DMS53 treated with DMSO at 0.1 percent for 48 hours (cell line): ENCODE measurements around the gene NKX1-1.
"Not testable (repeated sequence)": the region's sequence is repeated elsewhere in the genome, so short reads cannot be mapped to it uniquely, and the experiment has no call there.

ENCODE experiments used
- DNase-seq: peaks from one replicate; lab custom pipeline; 2025; ENCODE audit not compliant: unreplicated experiment; lab: John Stamatoyannopoulos, UW

NKX1-1 gene

DNA sequence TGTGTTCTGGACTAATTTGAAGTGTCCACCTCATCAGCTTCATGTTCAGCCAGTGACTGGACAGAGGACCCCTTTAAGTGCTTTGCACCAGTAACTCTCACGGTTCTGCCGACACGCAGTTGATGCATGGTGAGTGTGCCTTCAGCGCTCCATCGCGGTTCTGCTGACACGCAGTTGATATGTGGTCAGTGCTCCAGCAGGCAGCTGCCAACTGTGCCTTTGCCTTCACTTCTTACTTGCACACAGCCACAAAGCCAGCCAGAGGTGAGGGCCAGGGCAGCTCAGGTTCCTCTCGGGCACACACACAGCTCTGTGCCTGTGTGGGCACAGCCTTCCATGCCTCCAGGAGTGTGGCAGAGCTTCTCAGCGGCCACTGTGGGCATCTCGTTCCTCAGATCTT lies 12.4 kb downstream of the NKX1-1 start:
- no peak for DNase-seq

DNA sequence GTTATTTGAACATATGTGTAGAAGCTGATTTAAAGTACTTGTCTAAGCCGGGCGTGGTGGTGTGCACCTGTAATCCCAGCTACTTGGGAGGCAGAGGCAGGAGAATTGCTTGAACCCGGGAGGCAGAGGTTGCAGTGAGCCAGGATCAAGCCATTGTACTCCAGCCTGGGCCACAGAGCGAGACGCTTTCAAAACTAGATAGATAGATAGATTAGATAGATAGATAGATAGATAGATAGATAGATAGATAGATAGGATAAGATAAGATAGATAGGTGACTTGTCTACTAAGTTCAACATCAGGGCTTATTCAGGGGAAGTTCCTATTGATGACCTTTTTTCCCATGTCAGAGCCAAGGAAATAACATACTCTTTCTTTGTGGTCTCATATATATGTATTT lies 12.9 kb downstream of the NKX1-1 start:
- not testable (repeated sequence) for DNase-seq

DNA sequence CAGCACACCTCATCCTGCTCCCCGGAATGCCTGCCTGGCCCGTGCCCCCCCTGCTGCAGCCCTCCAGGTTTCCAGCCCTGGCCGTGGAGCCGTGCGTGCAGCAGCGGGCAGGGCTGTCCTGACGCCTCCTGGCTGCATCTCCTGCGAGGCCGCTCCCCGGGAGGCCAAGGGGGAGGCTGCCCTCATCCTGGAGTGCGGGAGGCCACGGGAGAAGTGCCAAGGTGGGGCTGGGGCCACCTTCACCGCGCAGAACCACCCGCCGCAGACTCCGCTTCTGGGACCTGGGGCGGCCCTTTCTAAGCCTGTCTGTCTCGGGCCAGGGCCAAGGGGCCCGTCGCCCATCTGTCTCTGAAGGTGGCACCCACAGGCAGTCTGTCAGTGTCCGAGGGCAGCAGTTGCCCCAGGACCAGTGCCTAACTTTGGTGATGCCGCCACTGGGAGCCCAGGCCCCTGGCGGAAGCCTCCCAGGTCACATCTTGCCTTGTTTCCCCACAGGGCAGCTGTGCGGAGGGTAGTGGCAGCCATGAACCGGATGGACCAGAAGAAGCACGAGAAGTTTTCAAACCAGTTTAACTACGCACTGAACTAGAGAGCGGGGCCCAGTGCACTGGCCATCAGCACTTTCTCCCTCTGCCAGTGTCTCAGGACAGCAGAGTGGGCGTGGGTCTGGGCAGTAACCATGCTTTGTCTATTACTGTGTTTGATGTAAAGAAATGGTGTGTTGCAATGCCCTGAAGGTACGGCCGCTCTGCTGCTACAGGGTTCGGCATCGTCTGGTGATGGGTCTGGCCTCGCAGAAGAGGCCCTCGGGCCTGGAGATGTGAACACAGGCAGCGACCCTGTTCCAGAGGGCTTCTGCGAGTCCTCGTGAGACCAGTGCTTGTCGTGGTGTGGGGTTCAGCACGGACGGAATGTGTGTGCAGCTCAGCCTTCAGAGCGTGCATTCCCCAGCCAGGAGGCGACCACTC lies 20.6 kb downstream of the NKX1-1 start:
- no peak for DNase-seq

DNA sequence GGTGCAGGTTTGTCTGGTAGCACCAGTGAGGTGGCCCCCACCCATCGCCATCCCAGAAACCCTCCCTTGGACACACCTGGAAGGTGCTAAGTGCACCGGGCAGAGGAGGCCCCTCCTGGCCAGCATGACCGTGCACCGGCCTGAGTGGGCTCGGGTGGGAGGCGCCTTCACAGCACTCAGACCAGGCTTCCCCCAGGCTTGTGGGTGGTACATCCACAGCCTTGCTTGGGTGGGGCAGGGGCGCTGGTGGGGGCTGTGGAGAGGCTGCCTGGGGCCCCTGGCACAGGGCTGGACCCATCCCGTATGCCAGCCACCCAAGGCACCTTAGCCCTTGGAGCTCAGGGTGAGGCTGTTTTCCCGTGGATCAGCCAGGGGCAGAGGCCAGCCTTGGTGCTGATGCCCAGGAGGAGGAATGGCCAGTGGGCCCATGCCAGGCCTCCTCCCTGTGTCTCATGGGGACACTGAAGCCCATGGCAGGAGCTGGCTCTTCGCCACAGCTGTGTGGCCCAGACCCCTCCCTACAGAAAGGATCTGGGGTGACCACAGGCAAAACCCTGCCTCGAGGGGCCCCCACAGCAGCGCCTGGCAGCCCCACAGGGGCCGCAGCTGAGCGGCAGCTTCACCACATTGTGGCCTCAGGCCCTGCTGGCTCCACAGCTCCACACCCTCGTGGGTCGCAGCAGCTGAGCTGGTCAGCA lies 21.4 kb downstream of the NKX1-1 start:
- no peak for DNase-seq

DNA sequence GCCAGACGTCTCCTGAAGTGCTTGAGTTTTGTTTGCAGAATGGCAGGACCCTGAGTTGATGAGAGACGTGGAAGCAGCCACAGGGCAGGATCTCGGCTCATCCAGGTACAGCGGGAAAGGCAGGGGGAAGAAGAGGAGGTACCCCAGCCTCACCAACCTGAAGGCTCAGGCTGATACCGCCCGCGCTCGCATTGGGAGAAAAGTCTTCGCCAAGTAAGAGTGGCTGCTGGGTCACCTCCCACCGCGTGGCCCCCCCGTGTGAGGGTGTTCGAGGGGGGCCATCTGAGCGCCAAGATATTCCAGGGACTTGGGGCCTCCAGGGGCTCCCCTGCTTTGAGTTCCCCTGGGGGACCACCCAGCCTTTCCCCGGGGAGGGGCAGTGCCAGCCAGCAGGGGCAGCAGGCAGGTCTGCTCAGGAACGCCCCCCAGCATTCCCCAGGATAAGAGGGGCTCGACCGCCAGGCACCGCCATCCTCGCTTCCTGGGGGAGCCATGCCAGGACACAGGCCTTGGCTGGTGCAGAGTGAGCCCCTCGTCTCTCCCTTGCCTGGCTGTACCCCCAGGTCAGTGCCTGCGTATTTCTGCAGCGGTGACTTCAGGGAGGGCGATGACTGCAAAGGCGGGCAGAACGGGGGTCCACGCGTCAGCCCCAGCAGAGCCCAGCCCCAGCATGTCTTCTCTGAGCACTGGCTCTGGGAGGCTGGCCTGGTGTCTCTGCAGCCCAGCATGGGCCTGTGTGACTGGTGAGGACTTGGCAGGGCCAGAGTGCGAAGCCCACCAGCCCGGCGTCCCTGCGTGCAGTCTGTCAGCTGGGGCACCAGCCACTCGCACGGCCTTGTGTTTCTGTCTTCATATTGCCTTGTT lies 22.3 kb downstream of the NKX1-1 start:
- DNase-seq: no peak

DNA sequence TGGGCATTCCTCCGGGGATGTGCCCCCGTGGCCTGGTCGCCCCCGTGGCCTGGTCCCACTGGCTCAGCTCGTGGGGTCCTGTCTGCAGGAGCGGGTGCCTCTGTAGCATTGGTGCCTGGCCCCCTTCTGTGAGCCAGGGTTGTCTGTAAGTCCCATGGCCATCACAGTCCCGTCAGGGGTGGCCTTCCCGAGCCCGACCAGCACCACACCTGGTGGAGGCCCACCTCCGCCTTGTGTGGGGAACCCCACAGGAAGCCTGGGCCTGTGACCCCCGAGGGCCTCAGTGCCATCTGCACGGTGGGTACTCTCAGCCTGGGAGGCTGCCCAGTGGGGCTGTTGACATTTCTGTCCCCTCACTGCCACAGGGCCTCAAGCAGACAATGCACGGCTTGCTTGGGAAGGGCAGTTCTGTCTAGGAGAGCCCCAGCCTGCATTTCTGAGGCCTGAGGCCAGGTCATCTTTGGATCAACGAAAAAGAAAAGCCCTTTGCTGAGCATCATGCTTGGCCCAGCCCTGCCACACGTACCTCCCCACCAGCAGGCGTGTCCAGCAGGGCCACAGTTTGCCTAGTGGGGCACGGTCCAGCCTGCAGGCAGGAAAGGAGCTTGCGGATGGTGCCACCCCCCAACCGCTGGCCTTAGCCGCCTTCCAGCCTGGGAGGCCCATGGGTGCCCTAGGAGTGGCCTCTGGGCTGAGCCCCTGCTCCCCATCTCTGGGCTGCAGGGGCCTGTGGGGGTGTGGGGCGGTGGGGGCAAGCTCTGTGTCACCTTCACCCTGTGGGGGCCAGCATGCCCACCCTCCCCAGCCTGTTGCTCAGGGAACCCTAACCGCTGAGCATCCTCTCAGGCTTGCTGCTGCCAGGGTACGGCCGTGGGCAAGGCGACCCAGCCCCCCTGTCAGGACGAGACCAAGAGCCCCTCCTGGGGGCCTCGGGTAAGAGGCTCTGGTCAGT lies 23.2 kb downstream of the NKX1-1 start:
- no peak for DNase-seq

- no peak for DNase-seq
Observed at GRCh38 chr4:1381944-1382541, 24.2 kb downstream of the NKX1-1 start.

- no peak for DNase-seq
Observed at GRCh38 chr4:1381181-1381621, 25.0 kb downstream of the NKX1-1 start.

GRCh38 chr4:1380368-1381151 lies 25.7 kb downstream of the NKX1-1 start:
- no peak for DNase-seq

DNA sequence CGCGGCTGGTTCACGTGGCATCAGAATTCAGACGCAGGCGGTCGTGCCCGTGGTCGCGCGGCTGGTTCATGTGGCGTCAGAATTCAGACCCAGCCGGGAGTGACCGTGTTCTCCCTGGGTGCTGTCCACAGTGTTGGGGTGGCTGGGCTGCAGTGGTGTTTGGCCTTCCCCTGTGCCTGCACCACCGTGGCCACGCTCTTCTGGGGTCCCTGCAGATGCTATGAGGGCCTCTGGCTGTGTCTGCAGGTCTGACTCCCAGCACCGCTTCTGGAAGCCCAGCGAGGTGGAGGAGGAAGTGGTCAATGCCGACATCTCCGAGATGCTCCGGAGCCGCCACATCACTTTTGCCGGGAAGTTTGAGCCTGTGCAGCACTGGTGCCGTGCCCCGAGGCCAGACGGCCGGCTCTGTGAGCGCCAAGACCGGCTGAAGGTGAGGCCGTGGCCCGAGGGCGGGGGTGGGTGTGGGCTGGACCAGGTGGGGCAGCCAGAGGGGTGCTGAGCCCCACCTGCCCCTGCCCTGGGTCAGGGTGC lies 26.4 kb downstream of the NKX1-1 start:
- no peak for DNase-seq

GRCh38 chr4:1379351-1379781 lies 26.9 kb downstream of the NKX1-1 start:
- no peak for DNase-seq

DNA sequence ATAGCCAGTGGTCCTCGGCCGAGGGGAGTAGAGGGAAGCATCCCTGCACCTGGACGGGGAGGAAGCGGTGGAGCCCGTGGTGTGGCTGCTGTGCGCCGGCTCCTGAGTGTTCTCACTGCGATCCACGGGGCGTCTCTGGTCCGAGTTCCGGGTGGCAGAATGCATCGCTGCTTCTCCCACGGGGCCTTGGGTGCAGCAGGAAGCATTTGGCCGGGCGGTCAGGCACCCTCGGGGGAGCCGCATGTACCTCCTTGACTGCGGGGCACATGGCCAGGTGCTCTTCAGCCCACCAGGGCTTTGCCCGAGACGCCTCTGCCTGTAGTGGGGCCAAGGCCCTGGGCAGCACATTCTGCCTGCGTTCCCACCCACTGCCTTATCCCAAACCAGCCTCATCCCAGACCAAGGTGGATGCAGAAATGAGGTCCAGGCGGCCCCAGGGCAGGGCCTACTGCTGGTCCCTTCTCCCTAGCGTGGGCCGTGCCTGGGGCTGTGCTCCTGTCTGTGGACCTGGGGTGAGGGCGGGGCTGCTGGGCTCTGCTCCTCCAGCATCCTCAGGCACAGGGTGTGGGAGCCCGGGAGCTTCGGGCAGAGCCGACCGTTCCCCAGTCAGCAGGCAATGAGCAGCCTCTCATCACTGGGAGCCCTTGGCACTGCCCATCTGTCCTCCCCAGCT lies 27.5 kb downstream of the NKX1-1 start:
- no peak for DNase-seq

DNA sequence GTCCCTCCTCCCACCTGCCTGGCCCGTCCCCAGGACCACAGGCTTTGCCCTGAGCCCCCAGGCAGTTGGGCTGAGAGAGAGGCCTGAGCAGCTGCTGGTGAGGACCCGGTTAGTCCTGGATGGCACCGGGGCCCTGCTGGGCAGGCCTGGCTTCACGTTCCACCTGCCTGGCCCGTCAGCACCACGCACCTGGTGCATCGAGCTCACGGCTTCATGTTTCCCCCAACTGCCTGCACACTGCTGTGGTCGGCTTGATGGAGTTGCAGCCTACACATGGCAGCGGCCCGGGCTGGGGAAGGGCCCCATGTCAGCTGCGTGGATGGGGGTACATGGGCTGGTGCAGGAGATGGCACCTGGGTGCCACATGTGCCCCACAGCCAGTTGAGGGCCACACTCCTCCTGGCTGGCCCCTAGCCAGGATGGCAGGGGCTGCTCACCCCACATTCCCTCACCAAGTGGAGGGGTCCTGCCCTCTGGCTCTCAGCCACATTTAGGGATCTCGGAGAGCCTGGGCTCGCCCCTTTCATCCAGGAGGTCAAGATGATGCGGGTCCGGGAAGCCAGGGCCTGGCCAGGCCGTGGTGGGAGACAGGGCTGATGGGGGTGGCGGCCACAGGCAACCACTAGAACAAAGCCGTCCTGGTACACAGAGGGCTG lies 28.5 kb downstream of the NKX1-1 start:
- no peak for DNase-seq

- DNase-seq: no peak
Observed at GRCh38 chr4:1376841-1377605, 29.2 kb downstream of the NKX1-1 start.

DNA sequence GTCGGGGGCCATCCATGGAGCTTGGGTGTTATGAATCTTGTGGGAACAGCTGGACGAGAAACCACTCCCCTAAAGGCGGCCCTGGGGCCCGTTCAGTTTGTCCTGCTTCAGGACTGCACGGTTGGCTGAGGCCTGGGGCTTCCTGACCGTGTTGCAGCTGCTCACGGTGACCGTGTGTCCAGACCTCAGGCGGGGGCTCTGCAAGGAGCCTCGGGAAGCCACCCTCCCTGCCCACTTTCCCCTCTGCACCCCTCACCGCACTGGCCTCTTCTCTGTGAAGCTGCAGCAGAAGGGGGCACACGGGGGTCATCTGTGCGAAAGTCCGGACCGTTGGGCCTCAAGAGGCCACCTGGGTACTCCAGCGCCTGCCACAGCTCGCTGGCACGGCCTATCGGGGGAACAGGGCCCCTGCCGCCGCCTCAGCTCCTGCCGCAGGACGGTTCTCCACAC lies 29.8 kb downstream of the NKX1-1 start:
- DNase-seq: no peak

GRCh38 chr4:1375761-1376322 lies 30.4 kb downstream of the NKX1-1 start:
- no peak for DNase-seq
